Measurements from ENCODE around the gene LAMB3. TPM values are rescaled to one million over a fixed set of nuclear protein-coding genes. Genes with fewer than 3 reads are reported as not detected.

LAMB3 gene
- total RNA-seq, 2 experiments from 2014 or later = 0.60 to 0.70 TPM

- Mint-ChIP-seq H3K4me3 (no peak overlapping the region), H3K9me3 (no peaks in the 10 kb centered on the region), H3K27ac (no peak overlapping the region), H3K27me3 (peaks cover 2% of the 10 kb centered on the region), H3K4me1 (ENCODE audit: low read depth) (no peaks in the 10 kb centered on the region), H3K36me3 (ENCODE audit: low read depth) (no peaks in the 10 kb centered on the region)
- ATAC-seq = no peak
- CTCF ChIA-PET = interaction anchor here (0.6 to 3.9 kb wide), 45 partner anchors 8 to 215 kb away, joined by 3 to 25 read pairs (median 5); partner anchors contain the start of gene CAMK1G
- POLR2A ChIA-PET = no interaction called here
- intact Hi-C loops (cut with micrococcal nuclease) = loop anchor here (5.0 kb wide), 1 partner anchor 50 kb away; no protein-coding TSS in a partner anchor
- no peak for TF ChIP-seq CTCF (IDR thresholded peaks at IDR 0.05)
- DNase-seq = no peak
Observed at GRCh38 chr1:209627027-209627731, 25.0 kb downstream of the LAMB3 start.

GRCh38 chr1:209626346-209627026, 25.7 kb downstream of the LAMB3 start:
- Mint-ChIP-seq H3K9me3 (no peaks in the 10 kb centered on the region), H3K27ac (no peak overlapping the region), H3K36me3 (ENCODE audit: low read depth) (no peaks in the 10 kb centered on the region), H3K4me1 (ENCODE audit: low read depth) (no peaks in the 10 kb centered on the region), H3K27me3 (peaks cover 2% of the 10 kb centered on the region), H3K4me3 (no peak overlapping the region)
- POLR2A ChIA-PET = no interaction called here
- TF ChIP-seq CTCF (IDR thresholded peaks at IDR 0.05) = no peak
- intact Hi-C loops (cut with micrococcal nuclease) = loop anchor here (5.0 kb wide), 1 partner anchor 49 kb away; no protein-coding TSS in a partner anchor
- no peak for DNase-seq
- CTCF ChIA-PET = interaction anchor here (0.8 to 3.9 kb wide), 18 partner anchors 7 to 122 kb away, joined by 3 to 25 read pairs (median 8); no protein-coding TSS in a partner anchor
- no peak for ATAC-seq

GRCh38 chr1:209625791-209626285, 26.4 kb downstream of the LAMB3 start:
- peaks cover 2% of the 10 kb centered on the region for H3K27me3 Mint-ChIP-seq
- H3K36me3 Mint-ChIP-seq (ENCODE audit: low read depth) = no peaks in the 10 kb centered on the region
- CTCF ChIA-PET = interaction anchor here (0.8 kb wide), 1 partner anchor 39 kb away, joined by 4 read pairs; no protein-coding TSS in a partner anchor
- intact Hi-C loops (cut with micrococcal nuclease) = loop anchor here (5.0 kb wide), 1 partner anchor 49 kb away; no protein-coding TSS in a partner anchor
- ATAC-seq (no peak), DNase-seq (no peak)
- no peaks in the 10 kb centered on the region for H3K9me3 Mint-ChIP-seq
- no peak for TF ChIP-seq CTCF (IDR thresholded peaks at IDR 0.05)
- H3K27ac Mint-ChIP-seq = no peak overlapping the region
- POLR2A ChIA-PET = no interaction called here
- no peaks in the 10 kb centered on the region for H3K4me1 Mint-ChIP-seq (ENCODE audit: low read depth)
- H3K4me3 Mint-ChIP-seq = no peak overlapping the region

GRCh38 chr1:209624558-209625549, 27.4 kb downstream of the LAMB3 start:
- ChIA-PET POLR2A (no interaction called here), CTCF (interaction anchor here (1.1 to 2.8 kb wide), 6 partner anchors 17 to 123 kb away, joined by 3 to 10 read pairs (median 6); no protein-coding TSS in a partner anchor)
- TF ChIP-seq CTCF (IDR thresholded peaks at IDR 0.05) = no peak
- Mint-ChIP-seq H3K36me3 (ENCODE audit: low read depth) (no peaks in the 10 kb centered on the region), H3K9me3 (no peaks in the 10 kb centered on the region), H3K4me3 (no peak overlapping the region), H3K4me1 (ENCODE audit: low read depth) (no peaks in the 10 kb centered on the region), H3K27me3 (peaks cover 2% of the 10 kb centered on the region), H3K27ac (no peak overlapping the region)
- DNase-seq = no peak
- intact Hi-C loops (cut with micrococcal nuclease) = loop anchor here (5.0 kb wide), 1 partner anchor 48 kb away; no protein-coding TSS in a partner anchor
- no peak for ATAC-seq
